ENCODE results near the gene ABCF2. TPM values are rescaled to one million over a fixed set of nuclear protein-coding genes. Genes with fewer than 3 reads are reported as not detected.

Gene ABCF2
- total RNA-seq, 1 donor from 2014 or later: 31.3 TPM

DNA sequence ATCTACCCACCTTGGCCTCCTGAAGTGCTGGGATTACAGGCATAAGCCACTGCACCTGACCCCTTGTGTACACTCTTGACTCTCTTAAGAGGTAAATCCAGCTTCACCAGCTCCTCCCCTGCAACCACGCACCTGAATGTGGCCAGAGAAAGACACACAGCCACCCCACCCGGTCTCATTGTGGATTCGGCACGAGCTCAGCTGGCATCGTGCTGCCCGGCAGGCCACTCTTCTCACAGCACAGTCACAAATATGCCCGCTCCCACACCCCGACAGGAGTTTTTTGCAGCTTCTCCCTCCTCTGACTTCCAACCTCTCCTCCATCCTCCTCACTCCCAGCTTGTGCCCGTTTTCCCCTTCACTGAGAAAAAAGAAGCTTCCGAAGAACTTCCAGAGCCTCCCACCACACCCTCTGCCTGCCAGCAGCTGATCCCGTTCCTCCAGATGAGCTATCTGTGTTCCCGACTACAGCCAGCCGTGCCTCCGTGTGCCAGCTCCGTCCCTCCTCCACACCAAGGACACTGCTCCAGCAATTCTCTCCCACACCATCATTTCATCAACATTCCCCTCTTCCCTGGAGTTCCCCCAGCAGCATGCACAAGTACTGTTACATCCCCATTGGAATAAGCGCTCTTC is 29.5 kb upstream of the ABCF2 start:
- peak overlapping the region; percentile 21 for H3K4me3 Mint-ChIP-seq
- Histone ChIP-seq H3K4me1 (peaks cover 18% of the 10 kb centered on the region), H2AFZ (replicated peaks) (no peak overlapping the region), H3K79me2 (ENCODE audit: low read depth) (no peaks in the 10 kb centered on the region), H3K4me3 (no peak overlapping the region), H3K9ac (no peak overlapping the region), H3K36me3 (no peaks in the 10 kb centered on the region), H3K27ac (no peak overlapping the region), H3K4me2 (no peak overlapping the region), H3K27me3 (peaks cover 34% of the 10 kb centered on the region), H3K9me3 (ENCODE audit: low read depth) (no peaks in the 10 kb centered on the region), H4K20me1 (ENCODE audit: low read depth) (no peaks in the 10 kb centered on the region), H3F3A (ENCODE audit: low read depth) (peaks cover 14% of the 10 kb centered on the region)
- no peak overlapping the region for H3K27ac Mint-ChIP-seq
- peaks cover 33% of the 10 kb centered on the region for H3K4me1 Mint-ChIP-seq
- no peak for DNase-seq (ENCODE audit: low spot score)
- peaks cover 21% of the 10 kb centered on the region for H3K27me3 Mint-ChIP-seq (ENCODE audit: insufficient read depth, low read depth)
- TF ChIP-seq, protein P1, sequence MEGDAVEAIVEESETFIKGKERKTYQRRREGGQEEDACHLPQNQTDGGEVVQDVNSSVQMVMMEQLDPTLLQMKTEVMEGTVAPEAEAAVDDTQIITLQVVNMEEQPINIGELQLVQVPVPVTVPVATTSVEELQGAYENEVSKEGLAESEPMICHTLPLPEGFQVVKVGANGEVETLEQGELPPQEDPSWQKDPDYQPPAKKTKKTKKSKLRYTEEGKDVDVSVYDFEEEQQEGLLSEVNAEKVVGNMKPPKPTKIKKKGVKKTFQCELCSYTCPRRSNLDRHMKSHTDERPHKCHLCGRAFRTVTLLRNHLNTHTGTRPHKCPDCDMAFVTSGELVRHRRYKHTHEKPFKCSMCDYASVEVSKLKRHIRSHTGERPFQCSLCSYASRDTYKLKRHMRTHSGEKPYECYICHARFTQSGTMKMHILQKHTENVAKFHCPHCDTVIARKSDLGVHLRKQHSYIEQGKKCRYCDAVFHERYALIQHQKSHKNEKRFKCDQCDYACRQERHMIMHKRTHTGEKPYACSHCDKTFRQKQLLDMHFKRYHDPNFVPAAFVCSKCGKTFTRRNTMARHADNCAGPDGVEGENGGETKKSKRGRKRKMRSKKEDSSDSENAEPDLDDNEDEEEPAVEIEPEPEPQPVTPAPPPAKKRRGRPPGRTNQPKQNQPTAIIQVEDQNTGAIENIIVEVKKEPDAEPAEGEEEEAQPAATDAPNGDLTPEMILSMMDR (IDR thresholded peaks at IDR 0.05): no peak
- TF ChIP-seq EZH2phosphoT487 (IDR thresholded peaks at IDR 0.05): no peak
- TF ChIP-seq EZH2 (IDR thresholded peaks at IDR 0.05): no peak
- H3K36me3 Mint-ChIP-seq: no peaks in the 10 kb centered on the region
- no peaks in the 10 kb centered on the region for H3K9me3 Mint-ChIP-seq

DNA sequence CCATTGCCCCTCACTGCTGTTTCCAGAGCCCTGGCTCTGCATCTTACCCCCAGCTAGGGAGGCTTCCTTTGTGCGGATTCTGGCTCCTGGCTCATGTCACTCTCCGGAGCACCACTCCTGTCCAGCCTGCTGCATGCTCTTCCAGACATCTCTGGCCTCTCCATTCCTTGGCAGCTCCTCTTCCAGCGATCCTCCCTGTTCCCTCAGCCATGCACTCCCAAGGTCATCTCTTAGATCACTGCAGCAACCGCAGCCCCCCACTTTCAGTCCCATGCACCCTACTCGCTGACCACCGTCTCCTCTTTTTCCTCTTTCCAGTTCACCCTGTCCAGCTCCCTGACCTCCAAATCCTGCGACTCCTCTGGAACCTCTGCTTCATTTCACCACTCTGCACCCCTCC is 28.4 kb upstream of the ABCF2 start:
- Histone ChIP-seq H4K20me1 (ENCODE audit: low read depth) (no peaks in the 10 kb centered on the region), H3K9ac (no peak overlapping the region), H3K9me3 (ENCODE audit: low read depth) (no peaks in the 10 kb centered on the region), H3K4me3 (no peak overlapping the region), H3F3A (ENCODE audit: low read depth) (peaks cover 24% of the 10 kb centered on the region), H3K27ac (no peak overlapping the region), H3K4me2 (no peak overlapping the region), H3K27me3 (peaks cover 36% of the 10 kb centered on the region), H3K4me1 (peaks cover 23% of the 10 kb centered on the region), H2AFZ (replicated peaks) (no peak overlapping the region), H3K79me2 (ENCODE audit: low read depth) (no peaks in the 10 kb centered on the region), H3K36me3 (no peaks in the 10 kb centered on the region)
- Mint-ChIP-seq H3K4me1 (peaks cover 43% of the 10 kb centered on the region), H3K27ac (peak overlapping the region; percentile 79), H3K9me3 (no peaks in the 10 kb centered on the region), H3K4me3 (peak overlapping the region; percentile 33), H3K27me3 (ENCODE audit: insufficient read depth, low read depth) (peaks cover 25% of the 10 kb centered on the region), H3K36me3 (no peaks in the 10 kb centered on the region)
- DNase-seq (ENCODE audit: low spot score): no peak
- TF ChIP-seq EZH2 (IDR thresholded peaks at IDR 0.05) (no peak), EZH2phosphoT487 (IDR thresholded peaks at IDR 0.05) (no peak)
- TF ChIP-seq, protein P1 (IDR thresholded peaks at IDR 0.05): no peak

- H3K36me3 Mint-ChIP-seq: no peaks in the 10 kb centered on the region
- Histone ChIP-seq H2AFZ (replicated peaks) (no peak overlapping the region), H3K4me2 (no peak overlapping the region), H3K27ac (no peak overlapping the region), H3K27me3 (peaks cover 36% of the 10 kb centered on the region), H3K4me3 (no peak overlapping the region), H3K4me1 (peaks cover 27% of the 10 kb centered on the region), H4K20me1 (ENCODE audit: low read depth) (no peaks in the 10 kb centered on the region), H3F3A (ENCODE audit: low read depth) (peaks cover 25% of the 10 kb centered on the region), H3K9ac (no peak overlapping the region), H3K36me3 (no peaks in the 10 kb centered on the region), H3K79me2 (ENCODE audit: low read depth) (no peaks in the 10 kb centered on the region), H3K9me3 (ENCODE audit: low read depth) (no peaks in the 10 kb centered on the region)
- DNase-seq (ENCODE audit: low spot score): no peak
- peak overlapping the region; percentile 33 for H3K4me3 Mint-ChIP-seq
- H3K9me3 Mint-ChIP-seq: no peaks in the 10 kb centered on the region
- peaks cover 25% of the 10 kb centered on the region for H3K27me3 Mint-ChIP-seq (ENCODE audit: insufficient read depth, low read depth)
- TF ChIP-seq EZH2 (IDR thresholded peaks at IDR 0.05) (no peak), EZH2phosphoT487 (IDR thresholded peaks at IDR 0.05) (no peak)
- TF ChIP-seq, protein P1 (IDR thresholded peaks at IDR 0.05): no peak
- H3K27ac Mint-ChIP-seq: peak overlapping the region; percentile 76
- peaks cover 48% of the 10 kb centered on the region for H3K4me1 Mint-ChIP-seq
Observed at GRCh38 chr7:151254851-151255250, 27.8 kb upstream of the ABCF2 start.

All from neural progenitor cell (in vitro differentiated cells).